ENCODE measurements around the gene DMRTA2. TPM values are rescaled to one million over a fixed set of nuclear protein-coding genes. Genes with fewer than 3 reads are reported as not detected.

DMRTA2 gene
- total RNA-seq, 1 donor from 2014 or later: not detected

DNA sequence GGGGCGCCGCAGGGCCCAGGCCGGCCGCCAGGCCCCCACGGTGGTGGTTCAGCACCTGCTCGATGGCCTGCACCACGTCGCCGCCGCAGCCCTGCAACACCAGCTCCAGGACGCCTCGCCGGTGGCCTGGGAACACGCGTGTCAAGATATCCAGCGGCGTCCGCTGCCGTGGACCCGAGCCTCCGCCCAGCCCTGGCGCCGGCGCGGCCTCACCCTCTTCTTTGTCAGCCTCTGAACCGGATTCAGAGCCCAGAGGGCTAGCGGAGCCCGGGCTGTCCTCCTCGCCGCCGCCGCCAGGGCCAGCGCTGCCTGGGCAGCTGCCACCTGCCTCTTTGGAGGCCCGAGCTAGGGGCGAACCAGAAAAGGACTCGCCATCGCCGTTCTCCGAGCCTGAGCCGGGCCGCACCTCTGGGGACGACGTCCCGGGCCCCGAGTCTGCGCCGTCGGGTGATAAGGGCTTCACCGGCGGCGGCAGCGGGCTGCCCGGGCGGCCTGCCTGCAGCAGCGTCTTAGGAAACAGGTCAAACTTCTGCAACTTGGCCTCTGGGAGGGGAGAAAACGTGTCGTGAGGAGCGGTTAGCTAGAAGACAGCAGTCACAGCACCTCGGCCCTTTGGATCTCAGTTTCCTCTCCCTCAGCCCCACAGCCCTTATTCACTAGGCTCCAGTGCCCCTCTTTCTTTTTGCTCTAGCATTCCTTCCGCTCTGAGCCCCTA lies 3.9 kb downstream of the DMRTA2 start:
- Mint-ChIP-seq H3K9me3 (ENCODE audit: unreplicated experiment) (no peaks in the 10 kb centered on the region), H3K36me3 (ENCODE audit: low read depth, unreplicated experiment) (peaks cover 14% of the 10 kb centered on the region), H3K27me3 (ENCODE audit: unreplicated experiment) (peaks cover 51% of the 10 kb centered on the region), H3K4me3 (ENCODE audit: unreplicated experiment) (no peak overlapping the region), H3K27ac (ENCODE audit: unreplicated experiment) (no peak overlapping the region), H3K4me1 (ENCODE audit: unreplicated experiment) (peaks cover 35% of the 10 kb centered on the region)
- TF ChIP-seq, protein P1, sequence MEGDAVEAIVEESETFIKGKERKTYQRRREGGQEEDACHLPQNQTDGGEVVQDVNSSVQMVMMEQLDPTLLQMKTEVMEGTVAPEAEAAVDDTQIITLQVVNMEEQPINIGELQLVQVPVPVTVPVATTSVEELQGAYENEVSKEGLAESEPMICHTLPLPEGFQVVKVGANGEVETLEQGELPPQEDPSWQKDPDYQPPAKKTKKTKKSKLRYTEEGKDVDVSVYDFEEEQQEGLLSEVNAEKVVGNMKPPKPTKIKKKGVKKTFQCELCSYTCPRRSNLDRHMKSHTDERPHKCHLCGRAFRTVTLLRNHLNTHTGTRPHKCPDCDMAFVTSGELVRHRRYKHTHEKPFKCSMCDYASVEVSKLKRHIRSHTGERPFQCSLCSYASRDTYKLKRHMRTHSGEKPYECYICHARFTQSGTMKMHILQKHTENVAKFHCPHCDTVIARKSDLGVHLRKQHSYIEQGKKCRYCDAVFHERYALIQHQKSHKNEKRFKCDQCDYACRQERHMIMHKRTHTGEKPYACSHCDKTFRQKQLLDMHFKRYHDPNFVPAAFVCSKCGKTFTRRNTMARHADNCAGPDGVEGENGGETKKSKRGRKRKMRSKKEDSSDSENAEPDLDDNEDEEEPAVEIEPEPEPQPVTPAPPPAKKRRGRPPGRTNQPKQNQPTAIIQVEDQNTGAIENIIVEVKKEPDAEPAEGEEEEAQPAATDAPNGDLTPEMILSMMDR (IDR thresholded peaks at IDR 0.05; ENCODE audit: unreplicated experiment): peak; percentile 23
- peak; percentile 59 for DNase-seq (ENCODE audit: low spot score)

DNA sequence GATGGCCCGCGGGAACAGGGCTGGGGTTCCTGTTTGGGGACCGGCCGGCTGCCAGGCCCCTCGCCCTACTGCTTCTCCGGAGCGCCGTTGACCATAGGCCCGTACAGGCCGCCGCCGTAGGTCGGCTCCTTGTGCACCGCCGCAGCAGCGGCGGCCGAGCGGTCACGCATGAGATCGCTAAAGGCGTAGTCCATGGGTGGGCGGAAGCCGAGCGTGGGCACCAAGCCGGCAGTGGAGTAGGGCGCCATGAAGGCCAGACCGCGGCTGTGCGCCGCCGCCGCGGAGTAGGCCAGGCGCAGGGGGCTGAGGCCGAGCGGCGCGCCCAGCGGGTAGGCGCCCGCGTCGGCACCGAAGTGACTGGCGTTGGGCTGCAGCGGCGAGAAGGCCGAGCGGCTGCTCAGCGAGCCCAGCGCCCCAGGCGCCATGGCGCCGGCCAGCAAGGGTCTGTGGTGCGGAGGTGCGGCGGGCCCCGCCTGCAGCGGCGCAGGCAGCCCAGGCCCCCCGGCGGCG lies 4.6 kb downstream of the DMRTA2 start:
- Mint-ChIP-seq H3K27me3 (ENCODE audit: unreplicated experiment) (peaks cover 52% of the 10 kb centered on the region), H3K9me3 (ENCODE audit: unreplicated experiment) (no peaks in the 10 kb centered on the region), H3K4me1 (ENCODE audit: unreplicated experiment) (peaks cover 30% of the 10 kb centered on the region), H3K36me3 (ENCODE audit: low read depth, unreplicated experiment) (peaks cover 10% of the 10 kb centered on the region), H3K4me3 (ENCODE audit: unreplicated experiment) (no peak overlapping the region), H3K27ac (ENCODE audit: unreplicated experiment) (no peak overlapping the region)
- TF ChIP-seq, protein P1 (IDR thresholded peaks at IDR 0.05; ENCODE audit: unreplicated experiment): no peak
- peak; percentile 35 for DNase-seq (ENCODE audit: low spot score)

GRCh38 chr1:50417946-50418599 lies 5.2 kb downstream of the DMRTA2 start:
- TF ChIP-seq, protein P1 (IDR thresholded peaks at IDR 0.05; ENCODE audit: unreplicated experiment): no peak
- H3K27ac Mint-ChIP-seq (ENCODE audit: unreplicated experiment): no peak overlapping the region
- DNase-seq (ENCODE audit: low spot score): no peak

DNA sequence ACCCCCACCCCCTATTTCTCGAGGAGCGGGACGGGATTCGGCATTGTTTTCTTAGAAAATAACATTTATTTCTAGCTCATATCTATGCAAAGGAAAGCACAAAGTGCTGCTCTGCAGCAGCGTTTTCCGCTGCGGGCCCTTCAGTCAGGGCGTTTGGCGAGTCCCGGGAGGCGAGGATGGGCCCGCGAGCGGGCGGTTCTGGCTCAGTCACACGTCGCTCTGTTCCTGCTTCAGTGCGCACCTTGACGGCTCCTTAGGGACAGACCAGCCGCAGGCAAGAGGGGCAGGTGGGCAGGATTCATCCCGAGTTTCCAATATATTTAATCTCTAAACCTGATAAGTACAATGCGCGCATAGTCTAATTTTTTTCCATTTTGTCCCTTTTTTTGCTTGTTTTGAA lies 5.7 kb downstream of the DMRTA2 start:
- peak overlapping the region; percentile 42 for H3K4me3 Mint-ChIP-seq (ENCODE audit: unreplicated experiment)
- H3K36me3 Mint-ChIP-seq (ENCODE audit: low read depth, unreplicated experiment): peaks cover 10% of the 10 kb centered on the region
- H3K27ac Mint-ChIP-seq (ENCODE audit: unreplicated experiment): no peak overlapping the region
- no peaks in the 10 kb centered on the region for H3K9me3 Mint-ChIP-seq (ENCODE audit: unreplicated experiment)
- peaks cover 30% of the 10 kb centered on the region for H3K4me1 Mint-ChIP-seq (ENCODE audit: unreplicated experiment)
- no peak for DNase-seq (ENCODE audit: low spot score)
- H3K27me3 Mint-ChIP-seq (ENCODE audit: unreplicated experiment): peaks cover 51% of the 10 kb centered on the region
- TF ChIP-seq, protein P1 (IDR thresholded peaks at IDR 0.05; ENCODE audit: unreplicated experiment): no peak

More at GRCh38 chr1:50417946-50418599, 5.2 kb downstream of the DMRTA2 start:
- Mint-ChIP-seq H3K9me3 (ENCODE audit: unreplicated experiment) (no peaks in the 10 kb centered on the region), H3K36me3 (ENCODE audit: low read depth, unreplicated experiment) (peaks cover 10% of the 10 kb centered on the region), H3K27me3 (ENCODE audit: unreplicated experiment) (peaks cover 55% of the 10 kb centered on the region), H3K4me1 (ENCODE audit: unreplicated experiment) (peaks cover 30% of the 10 kb centered on the region), H3K4me3 (ENCODE audit: unreplicated experiment) (peak overlapping the region; percentile 42)
